IMR-90 (cell line): ENCODE data around the gene RFX2. TPM values are rescaled to one million over a fixed set of nuclear protein-coding genes. Genes with fewer than 3 reads are reported as not detected.

Source experiments
- ATAC-seq: fragments of 200-7000 bp; cut with Tn5 transposase; 2 replicates; pipeline ENCODE4 v1.9.1; 2020; ENCODE audit warnings: low read depth, mild to moderate bottlenecking, moderate library complexity
- BruUV-seq: library from RNA; stranded (reverse); fragments of 400-500 nt; replicated peaks from 2 replicates; lab custom pipeline; 2021; lab: Mats Ljungman, UMichigan
- CTCF ChIA-PET: fragments of 300-600 bp; formaldehyde crosslinking; extraction: SDS; loops from one replicate; lab custom pipeline; 2021; ENCODE audit warnings: antibody characterized with exemption; lab: Yijun Ruan, JAX
- POLR2A ChIA-PET: fragments of 300-600 bp; sonication (Branson Sonifier 250); formaldehyde crosslinking; loops from one replicate; lab custom pipeline; 2022; ENCODE audit warnings: antibody characterized with exemption; ENCODE audit not compliant: unreplicated experiment; lab: Charles Lee
- DNase-seq: peaks from one replicate; pipeline ENCODE4 v3.0.0; 2013
- H2AFZ ChIP-seq: replicated peaks from 2 replicates; pipeline ENCODE3; 2013; ENCODE audit warnings: low read length, mild to moderate bottlenecking; ENCODE audit not compliant: poor library complexity
- H2AK5ac ChIP-seq: 2 replicates; pipeline ENCODE4 v1.6.1; 2013; ENCODE audit warnings: low read depth, low read length, inconsistent platforms
- H2AK9ac ChIP-seq: replicated peaks from 2 replicates; pipeline ENCODE3; 2013; ENCODE audit warnings: mild to moderate bottlenecking, low read depth, low read length, moderate library complexity; ENCODE audit not compliant: poor library complexity
- H2BK120ac ChIP-seq: 2 replicates; pipeline ENCODE4 v1.6.1; 2013; ENCODE audit warnings: low read depth, low read length, inconsistent platforms
- H2BK15ac ChIP-seq: 3 replicates; pipeline ENCODE4 v1.6.1; 2013; ENCODE audit warnings: low read depth, low read length, inconsistent platforms
- H2BK20ac ChIP-seq: 2 replicates; pipeline ENCODE4 v1.6.1; 2013; ENCODE audit warnings: low read depth, mild to moderate bottlenecking, inconsistent platforms, low read length, moderate library complexity
- H2BK5ac ChIP-seq: 2 replicates; pipeline ENCODE4 v1.6.1; 2013; ENCODE audit warnings: mild to moderate bottlenecking, low read depth, low read length, inconsistent platforms; ENCODE audit not compliant: poor library complexity, severe bottlenecking
- H3K14ac ChIP-seq: replicated peaks from 2 replicates; pipeline ENCODE4 v1.6.1; 2013; ENCODE audit warnings: low read depth, low read length, inconsistent platforms
- H3K18ac ChIP-seq: 2 replicates; pipeline ENCODE4 v1.6.1; 2013; ENCODE audit warnings: low read depth, low read length, control low read depth
- H3K23ac ChIP-seq: 2 replicates; pipeline ENCODE4 v1.6.1; 2013; ENCODE audit warnings: low read depth, low read length, inconsistent platforms
- H3K27ac ChIP-seq: 2 replicates; pipeline ENCODE4 v1.5.1; 2013; ENCODE audit warnings: mild to moderate bottlenecking, control low read depth, low read length; ENCODE audit not compliant: insufficient read depth
- H3K27me3 ChIP-seq: 2 replicates; pipeline ENCODE4 v1.6.1; 2013; ENCODE audit warnings: low read length; ENCODE audit not compliant: control insufficient read depth, insufficient read depth
- H3K36me3 ChIP-seq: 2 replicates; pipeline ENCODE4 v1.6.1; 2013; ENCODE audit warnings: low read length, mixed read lengths; ENCODE audit not compliant: control insufficient read depth, insufficient read depth
- H3K4ac ChIP-seq: 2 replicates; pipeline ENCODE4 v1.6.1; 2013; ENCODE audit warnings: low read depth, low read length, inconsistent platforms
- H3K4me1 ChIP-seq: 2 replicates; pipeline ENCODE4 v1.6.1; 2013; ENCODE audit warnings: low read length, mixed read lengths; ENCODE audit not compliant: control insufficient read depth, insufficient read depth
- H3K4me2 ChIP-seq: 2 replicates; pipeline ENCODE4 v1.6.1; 2013; ENCODE audit warnings: low read depth, mild to moderate bottlenecking, control low read depth, low read length, moderate library complexity
- H3K4me3 ChIP-seq: 2 replicates; pipeline ENCODE4 v1.5.1; 2013; ENCODE audit warnings: low read depth, mild to moderate bottlenecking, control low read depth, low read length, moderate library complexity; ENCODE audit not compliant: insufficient read depth
- H3K56ac ChIP-seq: 2 replicates; pipeline ENCODE4 v1.6.1; 2013; ENCODE audit warnings: low read length, inconsistent platforms; ENCODE audit not compliant: insufficient read depth; ENCODE audit errors: extremely low read depth
- H3K79me1 ChIP-seq, 2 experiments: 2 replicates each; pipeline ENCODE4 v1.6.1; 2013; ENCODE audit warnings: low read length in 2 of 2, inconsistent platforms in 1 of 2, low read depth in 1 of 2
- H3K9ac ChIP-seq: 2 replicates; pipeline ENCODE4 v1.6.1; 2013; ENCODE audit warnings: low read depth, low read length, control low read depth
- H3K9me1 ChIP-seq: 2 replicates; pipeline ENCODE4 v1.6.1; 2013; ENCODE audit warnings: low read length, inconsistent platforms; ENCODE audit not compliant: insufficient read depth
- H3K9me3 ChIP-seq: 2 replicates; pipeline ENCODE4 v1.6.1; 2013; ENCODE audit warnings: low read length; ENCODE audit not compliant: control insufficient read depth, insufficient read depth
- H4K20me1 ChIP-seq: 2 replicates; pipeline ENCODE4 v1.6.1; 2013; ENCODE audit warnings: low read length, inconsistent platforms; ENCODE audit not compliant: insufficient read depth
- H4K5ac ChIP-seq: 2 replicates; pipeline ENCODE4 v1.6.1; 2013; ENCODE audit warnings: mild to moderate bottlenecking, low read depth, low read length, control low read depth
- H4K8ac ChIP-seq, 2 experiments: 2 replicates each; pipeline ENCODE4 v1.6.1; 2013; ENCODE audit warnings: low read depth in 2 of 2, low read length in 2 of 2, control low read depth in 1 of 2, inconsistent platforms in 1 of 2
- H4K91ac ChIP-seq: 2 replicates; pipeline ENCODE4 v1.6.1; 2013; ENCODE audit warnings: low read depth, low read length, inconsistent platforms; ENCODE audit not compliant: insufficient read depth
- NFE2L2 ChIP-seq: fragments of 150-350 bp; IDR thresholded peaks from 2 replicates; pipeline ENCODE4 v1.6.1; 2016; ENCODE audit warnings: low read depth, mild to moderate bottlenecking, low read length
- RAD21 ChIP-seq: IDR thresholded peaks from 2 replicates; pipeline ENCODE4 v1.6.1; 2012; ENCODE audit warnings: low read length, improper control_type of control experiment
- SMC3 ChIP-seq: fragments of 150-350 bp; IDR thresholded peaks from 2 replicates; pipeline ENCODE4 v1.6.1; 2016; ENCODE audit warnings: low read depth, mild to moderate bottlenecking, antibody characterized with exemption, low read length, moderate library complexity
- WGBS, 2 experiments: methylation state at CpG; one replicate each; pipeline versions ENCODE4 v1.1.5 to v1.1.7; 2013; ENCODE audit warnings: missing lambda C conversion rate in 2 of 2; ENCODE audit not compliant: insufficient read length in 1 of 2; ENCODE audit errors: extremely low coverage in 2 of 2; 5-methylcytosine and 5-hydroxymethylcytosine counted together
- dilution Hi-C: fragments of 300-500 bp; cut with HindIII; formaldehyde crosslinking; loops from one replicate; pipeline ENCODE4 v1.14.3; 2018; ENCODE audit warnings: low sequenced_read_pairs; ENCODE audit not compliant: unreplicated experiment
- in situ Hi-C: fragments of 300-500 bp; cut with MboI; formaldehyde crosslinking; loops from 3 replicates; pipeline ENCODE4 v1.14.3; 2019; ENCODE audit warnings: low sequenced_read_pairs, inconsistent platforms, mixed read lengths
- intact Hi-C: fragments of 100-400 bp; cut with micrococcal nuclease; formaldehyde crosslinking; loops from 2 replicates; pipeline ENCODE4 v1.10.0; 2022
- polyA plus RNA-seq, 3 experiments: library from polyadenylated mRNA; depleted of rRNA; stranded (reverse); fragments of >200 nt; gene quantifications; 2 replicates each; pipeline ENCODE4 v1.2.3, GENCODE V29; 2012; ENCODE audit warnings: low replicate concordance in 1 of 3
- total RNA-seq: library from RNA; depleted of rRNA; stranded (reverse); fragments of >200 nt; gene quantifications from 2 replicates; pipeline ENCODE4 v1.2.3, GENCODE V29; 2012

RFX2 gene
- total and polyA plus RNA-seq, 2 of the 4 experiments (the other 2 are of a cell fraction): 2.2 to 4.9 TPM

DNA sequence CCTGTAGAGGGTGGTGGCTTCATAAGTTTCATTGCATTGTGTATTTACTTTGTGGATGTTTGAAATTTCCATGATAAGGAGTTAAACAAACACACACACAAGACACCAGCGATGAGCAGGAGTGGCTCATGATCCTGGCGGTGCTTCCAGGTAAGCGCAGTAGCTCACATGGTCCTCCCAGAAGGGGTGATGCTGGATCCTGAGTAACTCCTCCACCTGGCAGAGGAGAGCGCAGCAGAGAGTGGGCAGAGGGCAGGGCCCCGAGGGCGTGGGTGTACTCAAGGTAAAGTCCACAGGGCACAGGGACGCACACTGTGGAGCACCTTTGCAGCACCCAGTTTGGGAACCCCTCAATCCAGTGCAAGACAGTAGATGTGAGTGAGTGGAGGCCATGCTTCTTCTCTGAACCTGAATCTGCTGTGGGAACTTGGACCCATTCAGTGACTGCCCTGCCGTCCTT lies 54.0 kb downstream of the RFX2 start:
- DNase-seq (no peak), ATAC-seq (no peak)
- Histone ChIP-seq H3K4ac (peak overlapping the region; percentile 19; the same call in 1 of the 2 replicates), H3K27ac (no peak overlapping the region), H2AK9ac (no peak overlapping the region), H4K8ac (peak overlapping the region; percentile 10 to 52; a peak in 2 of 4 replicates), H3K27me3 (no peaks in the 10 kb centered on the region), H4K20me1 (no peaks in the 10 kb centered on the region), H2BK20ac (peak overlapping the region; percentile 5; the same call in 1 of the 2 replicates), H3K14ac (no peak overlapping the region; the same call in 1 of the 2 replicates), H3K18ac (peak overlapping the region; percentile 12; the same call in 1 of the 2 replicates), H2AK5ac (peak overlapping the region; percentile 18), H3K4me3 (no peak overlapping the region), H3K9ac (no peak overlapping the region), H4K91ac (0 out of 2 replicates have a peak overlapping the region, but pooled peaks have one; percentile 17), H3K23ac (peak overlapping the region; percentile 45), H3K9me3 (no peaks in the 10 kb centered on the region), H3K56ac (no peak overlapping the region), H3K79me1 (peaks cover 0 to 16% of the 10 kb centered on the region in 2 experiments; a peak in 1 of 4 replicates), H4K5ac (0 out of 2 replicates have a peak overlapping the region, but pooled peaks have one; percentile 36), H3K36me3 (no peaks in the 10 kb centered on the region), H2AFZ (peak overlapping the region; percentile 33), H2BK15ac (peak overlapping the region; percentile 20; the same call in 1 of the 3 replicates), H3K4me2 (no peak overlapping the region), H2BK120ac (0 out of 2 replicates have a peak overlapping the region, but pooled peaks have one; percentile 35), H2BK5ac (peak overlapping the region; percentile 6), H3K4me1 (peaks cover 13% of the 10 kb centered on the region), H3K9me1 (peaks cover 16% of the 10 kb centered on the region)
- CTCF ChIA-PET: no interaction called here
- dilution Hi-C loops: no loop called here
- WGBS, 2 experiments: 83% methylated on average over 1 of the region's 8 CpGs; no CpG with 5 or more reads in 1 of the 2 experiments
- in situ Hi-C loops: loop anchor here (5.0 kb wide), 1 partner anchor 61 kb away; no protein-coding TSS in a partner anchor
- no peak for TF ChIP-seq NFE2L2
- TF ChIP-seq SMC3: no peak
- no peak for TF ChIP-seq RAD21
- intact Hi-C loops: loop anchor here (2.0 kb wide), 1 partner anchor 68 kb away; no protein-coding TSS in a partner anchor
- POLR2A ChIA-PET: no interaction called here
- no TSS peak for BruUV-seq
